OCI-LY3 (cell line): ENCODE results near the gene PLPP2.
"Not testable (repeated sequence)": the region's sequence is repeated elsewhere in the genome, so short reads cannot be mapped to it uniquely, and the experiment has no call there.

Experiments
- H2AFZ ChIP-seq: fragments of 200-600, 300-600 bp; shearing (Covaris generic); 2 replicates; pipeline ENCODE4 v1.6.0; 2014; ENCODE audit warnings: antibody characterized with exemption, low read depth, low read length
- H3K27ac ChIP-seq: fragments of 200-600, 300-600 bp; sonication (generic); 2 replicates; pipeline ENCODE4 v1.5.1; 2014; ENCODE audit warnings: mild to moderate bottlenecking, low read length, moderate library complexity, mixed read lengths
- H3K27me3 ChIP-seq: fragments of 200-600, 300-600 bp; sonication (generic); 2 replicates; pipeline ENCODE4 v1.6.1; 2014; ENCODE audit warnings: low read depth, low read length, mixed read lengths
- H3K36me3 ChIP-seq: fragments of 200-600, 300-600 bp; sonication (generic); replicated peaks from 2 replicates; pipeline ENCODE3; 2014; ENCODE audit warnings: low read depth, low read length, mixed read lengths
- H3K4me1 ChIP-seq: fragments of 300-600, 200-600 bp; sonication (generic); 2 replicates; pipeline ENCODE4 v1.6.1; 2014; ENCODE audit warnings: low read length, mixed read lengths
- H3K4me2 ChIP-seq: fragments of 200-600, 300-600 bp; sonication (generic); 2 replicates; pipeline ENCODE4 v1.6.1; 2014; ENCODE audit warnings: low read length, mixed read lengths
- H3K4me3 ChIP-seq: fragments of 300-600, 200-600 bp; sonication (generic); 2 replicates; pipeline ENCODE4 v1.5.1; 2014; ENCODE audit warnings: antibody characterized with exemption, mild to moderate bottlenecking, low read length, moderate library complexity
- H3K79me2 ChIP-seq: fragments of 300-600, 200-600 bp; shearing (Covaris generic); 2 replicates; pipeline ENCODE4 v1.6.1; 2014; ENCODE audit warnings: mild to moderate bottlenecking, low read length, mixed read lengths
- H3K9ac ChIP-seq: fragments of 300-600, 200-600 bp; shearing (Covaris generic); 2 replicates; pipeline ENCODE4 v1.6.0; 2014; ENCODE audit warnings: mild to moderate bottlenecking, low read length, moderate library complexity
- H3K9me3 ChIP-seq: fragments of 200-600, 300-600 bp; shearing (Covaris generic); 2 replicates; pipeline ENCODE4 v1.6.1; 2014; ENCODE audit warnings: low read length, mixed read lengths; ENCODE audit not compliant: insufficient read depth
- H4K20me1 ChIP-seq: fragments of 200-600, 300-600 bp; sonication (generic); 2 replicates; pipeline ENCODE4 v1.6.1; 2016; ENCODE audit warnings: low read length, mixed read lengths; ENCODE audit not compliant: insufficient read depth
- CTCF ChIP-seq: fragments of 200-600, 300-600 bp; sonication (generic); IDR thresholded peaks from 2 replicates; pipeline ENCODE4 v1.5.1; 2014; ENCODE audit warnings: antibody characterized with exemption, low read length, low read depth
- EZH2phosphoT487 ChIP-seq: fragments of 200-600 bp; shearing (Covaris generic); IDR thresholded peaks from 2 replicates; pipeline ENCODE4 v1.6.1; 2018; ENCODE audit warnings: antibody characterized with exemption, mixed run types, low read depth

The PLPP2 gene

GRCh38 chr19:275000-275399 lies 16.2 kb downstream of the PLPP2 start:
- TF ChIP-seq CTCF (no peak), EZH2phosphoT487 (no peak)
- no peak overlapping the region for H3K4me2 ChIP-seq
- H3K27ac ChIP-seq, result no peak overlapping the region
- no peaks in the 10 kb centered on the region for H3K9me3 ChIP-seq
- no peak overlapping the region for H3K4me3 ChIP-seq
- H3K79me2 ChIP-seq, result no peaks in the 10 kb centered on the region
- peaks cover 3% of the 10 kb centered on the region; the same call in 1 of the 2 replicates for H3K27me3 ChIP-seq
- H3K4me1 ChIP-seq, result no peaks in the 10 kb centered on the region
- no peaks in the 10 kb centered on the region for H3K36me3 ChIP-seq
- H2AFZ ChIP-seq, result no peak overlapping the region
- H3K9ac ChIP-seq, result no peak overlapping the region
- H4K20me1 ChIP-seq, result no peaks in the 10 kb centered on the region

- H2AFZ ChIP-seq, result no peak overlapping the region
- H3K4me2 ChIP-seq, result no peak overlapping the region
- H3K4me3 ChIP-seq, result no peak overlapping the region
- no peaks in the 10 kb centered on the region for H3K36me3 ChIP-seq
- no peaks in the 10 kb centered on the region for H3K4me1 ChIP-seq
- no peaks in the 10 kb centered on the region for H3K9me3 ChIP-seq
- no peaks in the 10 kb centered on the region; the same call in 1 of the 2 replicates for H3K27me3 ChIP-seq
- no peak for TF ChIP-seq CTCF
- no peak for TF ChIP-seq EZH2phosphoT487
- H3K9ac ChIP-seq, result no peak overlapping the region
- H3K27ac ChIP-seq, result no peak overlapping the region
- H3K79me2 ChIP-seq, result no peaks in the 10 kb centered on the region
- H4K20me1 ChIP-seq, result no peaks in the 10 kb centered on the region
These were observed 17.8 kb downstream of the PLPP2 start for GRCh38 chr19:273393-273792.

- no peak overlapping the region for H3K9ac ChIP-seq
- H3K9me3 ChIP-seq, result no peaks in the 10 kb centered on the region
- no peak overlapping the region for H3K4me3 ChIP-seq
- H3K27ac ChIP-seq, result no peak overlapping the region
- TF ChIP-seq CTCF (no peak), EZH2phosphoT487 (no peak)
- H3K4me2 ChIP-seq, result no peak overlapping the region
- no peak overlapping the region for H2AFZ ChIP-seq
- H4K20me1 ChIP-seq, result no peaks in the 10 kb centered on the region
- no peaks in the 10 kb centered on the region for H3K4me1 ChIP-seq
- no peaks in the 10 kb centered on the region for H3K79me2 ChIP-seq
- H3K27me3 ChIP-seq, result no peaks in the 10 kb centered on the region; the same call in 1 of the 2 replicates
- no peaks in the 10 kb centered on the region for H3K36me3 ChIP-seq
These were observed 19.3 kb downstream of the PLPP2 start for GRCh38 chr19:271856-272255.

GRCh38 chr19:270766-271318 lies 20.4 kb downstream of the PLPP2 start:
- not testable (repeated sequence) for H3K36me3 ChIP-seq, H3K4me1 ChIP-seq, H3K27ac ChIP-seq, H2AFZ ChIP-seq, H3K4me3 ChIP-seq, H4K20me1 ChIP-seq, H3K4me2 ChIP-seq, H3K27me3 ChIP-seq, H3K79me2 ChIP-seq, H3K9me3 ChIP-seq, H3K9ac ChIP-seq
